T1000 (cell line): ENCODE results near the gene DLK2.
"Not testable (repeated sequence)": the region's sequence is repeated elsewhere in the genome, so short reads cannot be mapped to it uniquely, and the experiment has no call there.

Experiments
- DNase-seq: peaks from one replicate; lab custom pipeline; 2025; ENCODE audit warnings: mixed read lengths; lab: John Stamatoyannopoulos, UW

Gene DLK2, protein sequence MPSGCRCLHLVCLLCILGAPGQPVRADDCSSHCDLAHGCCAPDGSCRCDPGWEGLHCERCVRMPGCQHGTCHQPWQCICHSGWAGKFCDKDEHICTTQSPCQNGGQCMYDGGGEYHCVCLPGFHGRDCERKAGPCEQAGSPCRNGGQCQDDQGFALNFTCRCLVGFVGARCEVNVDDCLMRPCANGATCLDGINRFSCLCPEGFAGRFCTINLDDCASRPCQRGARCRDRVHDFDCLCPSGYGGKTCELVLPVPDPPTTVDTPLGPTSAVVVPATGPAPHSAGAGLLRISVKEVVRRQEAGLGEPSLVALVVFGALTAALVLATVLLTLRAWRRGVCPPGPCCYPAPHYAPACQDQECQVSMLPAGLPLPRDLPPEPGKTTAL

GRCh38 chr6:43455531-43456428, at the start of gene DLK2:
Gene DLK2 (minus strand): TSS chr6:43455548. CDS start chr6:43454825, 723 bp downstream.
- DNase-seq: no peak

DNA sequence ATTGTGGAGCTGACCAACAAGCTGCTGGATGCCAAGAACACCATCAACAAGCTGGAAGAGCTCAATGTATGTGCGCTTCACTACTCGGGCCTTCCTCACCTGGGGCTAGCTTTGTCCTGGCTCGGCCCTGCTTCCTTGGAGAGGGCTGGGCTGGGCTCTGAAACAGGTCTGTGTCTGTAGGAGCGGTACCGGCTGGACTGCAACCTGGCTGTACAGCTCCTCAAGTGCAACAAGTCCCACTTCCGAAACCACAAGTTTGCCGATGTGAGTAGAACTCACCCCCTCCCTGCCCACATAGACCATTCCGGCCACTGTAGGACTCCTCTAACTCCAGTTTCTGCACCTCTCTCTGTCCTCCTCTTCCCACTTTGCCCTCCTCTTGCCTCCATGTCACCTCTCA, 48.1 kb upstream of the DLK2 start:
- DNase-seq: no peak

DNA sequence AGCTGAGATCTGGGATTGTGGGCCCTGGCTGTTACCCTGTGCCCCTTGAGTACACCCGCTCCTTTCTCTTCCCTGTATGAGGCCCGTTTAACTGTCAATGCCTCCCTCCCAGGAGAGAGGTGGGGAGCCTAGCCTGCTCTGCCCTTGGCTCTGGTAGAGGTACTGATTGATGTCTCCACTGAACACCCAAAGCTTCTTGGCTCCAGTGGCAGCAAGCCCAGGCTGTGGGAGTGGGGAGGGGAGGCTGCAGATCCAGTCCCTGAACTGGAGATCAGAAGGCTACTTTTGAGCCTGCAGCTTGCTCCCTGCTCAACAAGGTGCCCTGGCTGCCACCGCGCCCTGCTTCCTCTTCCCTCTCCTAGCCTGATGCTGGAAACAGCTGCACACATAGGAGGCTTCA, 47.3 kb upstream of the DLK2 start:
- no peak for DNase-seq

DNA sequence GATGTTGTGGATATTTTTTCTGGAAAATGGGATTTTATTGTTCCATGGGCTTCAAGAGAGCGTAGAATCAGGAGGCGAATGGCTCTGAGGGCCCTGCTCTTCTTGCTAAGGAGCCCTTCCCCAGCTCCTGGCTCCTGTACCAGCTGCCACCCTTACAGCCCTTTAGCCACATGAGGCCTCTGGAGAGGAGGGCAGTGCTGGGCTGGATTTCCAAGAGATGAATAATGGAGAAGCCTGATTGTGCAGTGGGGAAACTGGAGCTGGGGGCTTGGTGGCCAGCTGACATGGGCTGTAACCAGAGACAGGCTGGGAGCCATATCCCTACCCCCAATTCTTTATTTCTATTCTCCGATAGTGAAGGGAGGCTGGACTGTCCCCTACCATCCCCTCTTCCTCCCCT, 45.6 kb upstream of the DLK2 start:
- no peak for DNase-seq

- no peak for DNase-seq
These were observed 43.9 kb upstream of the DLK2 start for GRCh38 chr6:43499028-43499815.

GRCh38 chr6:43498291-43498690, 42.9 kb upstream of the DLK2 start:
- DNase-seq: not testable (repeated sequence)

- no peak for DNase-seq
These were observed 42.3 kb upstream of the DLK2 start for GRCh38 chr6:43497689-43498088.

DNA sequence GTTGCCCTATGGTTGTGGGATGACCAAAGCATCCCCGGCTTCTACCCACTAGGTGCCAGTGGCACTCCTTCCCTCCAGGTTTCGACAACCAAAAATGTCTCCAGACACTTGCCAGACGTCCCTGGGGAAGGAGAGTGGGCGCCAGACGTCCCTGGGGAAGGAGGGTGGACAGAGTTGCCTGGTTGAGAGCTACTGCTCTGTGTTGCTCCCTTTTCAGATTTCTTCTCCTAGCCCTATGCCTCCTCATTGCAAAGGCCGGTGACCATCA, 41.7 kb upstream of the DLK2 start:
- no peak for DNase-seq

DNA sequence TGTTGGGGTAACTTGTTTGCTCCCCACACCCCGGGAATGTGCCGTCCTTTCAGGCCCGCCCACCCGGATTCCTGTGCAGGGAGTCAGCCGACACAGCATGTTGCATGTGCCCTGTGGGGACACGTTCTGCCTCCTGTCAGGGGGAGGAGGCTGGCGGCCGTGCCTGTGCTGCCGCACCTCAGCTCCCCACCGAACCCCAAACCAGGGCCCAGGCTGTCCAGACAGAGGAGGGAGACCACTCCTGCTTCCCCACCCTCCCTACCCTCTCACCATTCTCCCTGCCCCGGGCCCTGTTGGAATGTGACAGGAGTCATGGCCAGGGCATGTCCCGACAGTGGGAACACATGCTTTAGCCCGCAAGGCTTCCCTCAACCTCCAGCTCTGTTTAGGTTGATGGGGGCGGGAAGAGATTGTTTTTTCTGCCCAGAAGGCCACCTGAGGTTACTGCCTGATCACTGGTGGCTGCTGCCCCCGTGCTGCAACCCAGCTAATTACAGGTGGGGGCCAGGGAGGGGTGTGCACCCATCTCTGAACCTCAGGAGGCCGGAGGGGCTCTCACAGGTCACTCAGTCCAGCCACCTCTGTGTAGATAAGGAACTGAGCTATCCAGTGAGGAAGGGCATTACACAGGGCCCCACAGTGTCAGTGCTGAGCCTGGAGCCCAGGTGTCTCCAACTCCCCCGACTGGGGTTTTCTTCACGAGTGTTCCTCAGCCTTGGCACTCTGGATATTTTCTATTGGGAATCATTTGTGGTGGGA, 41.2 kb upstream of the DLK2 start:
- peak; percentile 55 for DNase-seq

DNA sequence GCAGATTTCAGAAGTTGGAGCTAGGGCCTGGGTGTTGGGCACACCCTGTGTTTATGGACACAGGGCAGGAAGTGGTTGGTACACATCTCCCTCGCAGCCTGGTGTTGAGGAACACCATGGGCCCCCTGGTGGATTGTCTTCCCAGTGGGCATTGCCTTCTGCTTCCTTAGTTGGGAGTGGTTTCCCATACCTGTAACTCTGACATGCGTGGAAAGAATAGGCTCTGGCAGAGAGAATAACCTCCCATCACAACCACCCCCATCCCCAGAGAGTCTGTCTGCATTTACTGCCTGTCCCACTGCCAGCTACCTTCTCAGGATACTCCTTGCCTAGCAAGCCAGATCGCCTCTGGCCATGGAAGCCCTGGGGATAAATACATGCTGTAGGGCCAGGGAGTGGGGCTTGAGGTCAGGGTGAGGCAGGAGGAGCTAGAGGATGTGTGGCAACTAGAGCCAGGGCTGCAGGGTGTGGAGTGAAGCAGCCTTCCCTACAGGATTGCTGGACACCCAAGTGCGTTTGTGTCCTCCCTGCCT, 40.1 kb upstream of the DLK2 start:
- DNase-seq: peak; percentile 41

GRCh38 chr6:43494766-43495165, 39.4 kb upstream of the DLK2 start:
- DNase-seq: no peak

DNA sequence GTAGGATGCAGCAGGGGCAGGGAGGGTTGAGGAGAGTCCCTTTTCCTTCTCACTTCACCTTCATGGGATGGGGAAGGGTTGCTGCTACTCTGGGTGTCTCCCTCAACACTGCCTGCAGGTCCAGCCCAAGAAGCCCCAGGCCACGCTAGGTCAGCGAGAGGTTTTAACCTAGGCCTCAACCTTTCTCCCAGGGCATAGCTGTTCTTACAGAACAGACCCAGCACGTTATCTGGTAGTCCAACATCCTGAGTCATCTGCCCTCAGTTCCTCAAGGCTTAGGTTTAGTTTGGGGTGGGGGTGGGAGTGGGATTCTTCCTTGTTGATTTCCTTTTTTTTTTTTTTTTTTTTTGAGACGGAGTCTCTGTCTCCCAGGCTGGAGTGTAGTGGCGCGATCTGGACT, 39.0 kb upstream of the DLK2 start:
- no peak for DNase-seq

DNA sequence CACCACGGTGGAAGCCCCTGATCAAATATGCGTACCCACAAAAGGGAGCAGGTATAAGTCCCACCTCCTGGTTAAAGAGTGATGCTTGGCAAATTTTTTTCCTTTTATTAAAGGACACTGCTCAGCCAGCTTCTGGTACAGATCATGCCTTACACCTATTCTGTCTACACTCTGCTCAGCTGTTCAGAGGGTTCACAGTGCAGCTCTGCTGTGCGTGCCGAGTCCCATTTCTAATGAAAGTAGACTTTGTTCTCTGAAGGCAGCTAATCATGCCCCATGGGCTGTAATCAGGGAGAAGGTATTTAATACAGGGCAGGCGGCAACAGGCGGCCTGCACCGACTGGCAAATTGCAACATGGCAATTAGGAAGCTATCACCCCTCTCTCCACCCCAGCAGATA, 38.5 kb upstream of the DLK2 start:
- DNase-seq: no peak

DNA sequence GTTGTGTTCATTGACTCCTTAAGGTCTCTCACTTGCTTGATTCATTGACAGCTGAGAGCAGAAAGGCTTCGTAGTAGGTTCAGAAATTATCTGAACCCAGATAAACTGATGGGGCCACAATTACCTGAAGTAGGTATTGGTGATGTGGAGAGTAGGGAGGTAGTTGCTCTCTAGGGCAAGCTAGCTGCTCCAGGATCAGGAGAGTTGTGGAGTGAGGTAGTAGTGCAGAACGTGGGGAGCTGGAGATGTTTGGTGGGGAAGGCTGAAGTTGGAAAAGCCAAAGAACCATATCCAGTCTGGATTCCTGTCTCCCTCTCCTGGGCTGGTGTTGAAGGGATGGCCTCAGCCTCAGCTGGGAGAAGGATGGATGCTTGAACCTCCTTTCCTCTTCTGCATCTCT, 37.9 kb upstream of the DLK2 start:
- DNase-seq: no peak

- DNase-seq: no peak
These were observed 37.3 kb upstream of the DLK2 start for GRCh38 chr6:43492673-43493072.

GRCh38 chr6:43491750-43492661, 36.7 kb upstream of the DLK2 start:
- peak; percentile 20 for DNase-seq

GRCh38 chr6:43490523-43490939, 35.2 kb upstream of the DLK2 start:
- DNase-seq: no peak

DNA sequence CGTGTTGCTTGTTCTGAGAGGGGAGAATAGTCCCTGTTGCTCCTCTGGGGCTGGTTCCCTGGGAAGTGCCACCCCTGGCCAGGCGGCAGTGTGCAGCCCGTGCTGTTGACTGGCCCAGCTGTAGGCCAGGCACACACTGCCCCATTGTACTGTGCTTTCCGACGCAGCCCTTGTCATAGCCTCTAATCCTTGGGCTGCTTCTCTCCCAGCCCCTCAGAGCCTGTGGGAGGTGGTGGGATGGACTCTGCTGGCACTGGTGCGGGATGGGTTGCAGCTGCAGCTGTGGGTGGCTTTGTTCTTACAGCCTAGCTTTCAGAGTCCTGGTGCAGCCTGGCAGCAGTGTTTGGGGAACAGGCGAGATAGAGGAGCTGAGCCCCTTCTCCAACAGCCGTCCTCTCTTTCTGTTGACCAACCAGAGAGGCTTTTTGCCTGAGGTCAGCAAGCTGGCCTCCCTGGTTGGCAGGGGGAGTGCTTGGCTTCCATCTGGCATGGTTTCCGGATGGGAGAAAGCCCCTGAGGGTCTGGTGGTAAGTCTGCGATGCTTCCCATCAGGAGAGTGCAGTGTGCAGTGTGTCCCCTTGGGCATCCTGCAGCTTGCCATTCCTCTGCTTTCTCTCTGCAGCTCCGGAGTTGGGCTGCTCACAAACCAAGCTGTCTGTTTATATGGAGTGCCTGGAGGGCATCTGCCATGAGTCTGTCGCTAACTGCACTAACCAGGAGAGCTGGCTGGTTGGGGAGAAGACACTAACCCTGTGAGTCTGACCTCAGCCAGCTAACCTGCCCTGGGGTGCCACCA, 34.1 kb upstream of the DLK2 start:
- DNase-seq: no peak

- no peak for DNase-seq
These were observed 33.4 kb upstream of the DLK2 start for GRCh38 chr6:43488667-43489276.
